Right renal cortex interstitium (tissue), 3 donors: ENCODE results near the gene MDM1. TPM values are rescaled to one million over a fixed set of nuclear protein-coding genes. Genes with fewer than 3 reads are reported as not detected.

ENCODE experiments used
- polyA plus RNA-seq, 3 donors: library from polyadenylated mRNA; unstranded; fragments of 120-200 nt; gene quantifications; one replicate each; pipeline ENCODE4 v1.2.1, GENCODE V29; 2013; ENCODE audit not compliant: insufficient read length in 3 of 3

MDM1 gene
- polyA plus RNA-seq, 3 donors = 31.4 to 44.4 (median 36.4) TPM

Other genes with a start within 250 kb of the MDM1 start
- gene IFNG, start 172.6 kb downstream of the MDM1 start, polyA plus RNA-seq = not detected
- gene IL26, start 106.6 kb downstream of the MDM1 start, polyA plus RNA-seq = not detected
- gene IL22, start 78.8 kb downstream of the MDM1 start, polyA plus RNA-seq = not detected